ENCODE data around the gene LDLR. TPM values are rescaled to one million over a fixed set of nuclear protein-coding genes. Genes with fewer than 3 reads are reported as not detected.
"Not testable (repeated sequence)": the region's sequence is repeated elsewhere in the genome, so short reads cannot be mapped to it uniquely, and the experiment has no call there.

Gene LDLR
- total RNA-seq, 1 donor from 2014 or later: 8.2 TPM

- intact Hi-C loops (cut with micrococcal nuclease): no loop called here
- DNase-seq: peak; percentile 85
- Histone ChIP-seq H3K36me3 (peaks cover 52% of the 10 kb centered on the region), H3K4me1 (peaks cover 21% of the 10 kb centered on the region), H3K27me3 (ENCODE audit: low read depth) (no peaks in the 10 kb centered on the region), H3K9me3 (replicated peaks) (no peaks in the 10 kb centered on the region), H3K27ac (replicated peaks) (peak overlapping the region; percentile 79), H3K4me3 (no peak overlapping the region)
- TF ChIP-seq CTCF (IDR thresholded peaks at IDR 0.05; ENCODE audit: borderline replicate concordance): peak; percentile 94
Measured at GRCh38 chr19:11130824-11131455, 41.7 kb downstream of the LDLR start.

- H3K36me3 ChIP-seq: peaks cover 52% of the 10 kb centered on the region
- intact Hi-C loops (cut with micrococcal nuclease): no loop called here
Measured at GRCh38 chr19:11131471-11131870, 42.2 kb downstream of the LDLR start.

GRCh38 chr19:11136400-11137101 is 47.3 kb downstream of the LDLR start:
- H3K27me3 ChIP-seq (ENCODE audit: low read depth): no peaks in the 10 kb centered on the region
- peak overlapping the region; percentile 100 for H3K27ac ChIP-seq (replicated peaks)
- intact Hi-C loops (cut with micrococcal nuclease): loop anchor here (5.0 kb wide), 1 partner anchor 66 kb away; no protein-coding TSS in a partner anchor
- H3K4me3 ChIP-seq: no peak overlapping the region
- no peak for DNase-seq
- H3K36me3 ChIP-seq: peaks cover 7% of the 10 kb centered on the region
- peaks cover 45% of the 10 kb centered on the region for H3K4me1 ChIP-seq
- TF ChIP-seq CTCF (IDR thresholded peaks at IDR 0.05; ENCODE audit: borderline replicate concordance): no peak
- H3K9me3 ChIP-seq (replicated peaks): no peaks in the 10 kb centered on the region

More at GRCh38 chr19:11131471-11131870, 42.2 kb downstream of the LDLR start:
- Histone ChIP-seq H3K27ac (replicated peaks) (peak overlapping the region; percentile 79), H3K4me3 (no peak overlapping the region), H3K9me3 (replicated peaks) (no peaks in the 10 kb centered on the region), H3K27me3 (ENCODE audit: low read depth) (no peaks in the 10 kb centered on the region), H3K4me1 (peaks cover 18% of the 10 kb centered on the region)
- no peak for TF ChIP-seq CTCF (IDR thresholded peaks at IDR 0.05; ENCODE audit: borderline replicate concordance)
- DNase-seq: no peak

- TF ChIP-seq CTCF (IDR thresholded peaks at IDR 0.05; ENCODE audit: borderline replicate concordance): peak; percentile 87
- Histone ChIP-seq H3K27me3 (ENCODE audit: low read depth) (no peaks in the 10 kb centered on the region), H3K4me3 (peak overlapping the region; percentile 53), H3K36me3 (no peaks in the 10 kb centered on the region), H3K27ac (replicated peaks) (peak overlapping the region; percentile 100), H3K4me1 (peaks cover 57% of the 10 kb centered on the region), H3K9me3 (replicated peaks) (no peaks in the 10 kb centered on the region)
- peak; percentile 83 for DNase-seq
- intact Hi-C loops (cut with micrococcal nuclease): loop anchor here (5.0 kb wide), 1 partner anchor 65 kb away; no protein-coding TSS in a partner anchor
Measured at GRCh38 chr19:11137542-11138384, 48.5 kb downstream of the LDLR start.

- H3K36me3 ChIP-seq: no peaks in the 10 kb centered on the region
- peak overlapping the region; percentile 53 for H3K4me3 ChIP-seq
- H3K4me1 ChIP-seq: peaks cover 67% of the 10 kb centered on the region
- H3K9me3 ChIP-seq (replicated peaks): no peaks in the 10 kb centered on the region
- intact Hi-C loops (cut with micrococcal nuclease): loop anchor here (5.0 kb wide), 1 partner anchor 64 kb away; no protein-coding TSS in a partner anchor
- H3K27ac ChIP-seq (replicated peaks): peak overlapping the region; percentile 100
- DNase-seq: peak; percentile 85
- no peak for TF ChIP-seq CTCF (IDR thresholded peaks at IDR 0.05; ENCODE audit: borderline replicate concordance)
- no peaks in the 10 kb centered on the region for H3K27me3 ChIP-seq (ENCODE audit: low read depth)
Measured at GRCh38 chr19:11138601-11139300, 49.5 kb downstream of the LDLR start.

GRCh38 chr19:11140023-11140538 is 50.8 kb downstream of the LDLR start:
- H3K4me3 ChIP-seq; DNase-seq; H3K27me3 ChIP-seq (ENCODE audit: low read depth); intact Hi-C loops (cut with micrococcal nuclease); H3K9me3 ChIP-seq (replicated peaks); H3K36me3 ChIP-seq: not testable (repeated sequence)
- H3K4me1 ChIP-seq: peaks cover 74% of the 10 kb centered on the region
- H3K27ac ChIP-seq (replicated peaks): peak overlapping the region; percentile 100

Data from left ventricle myocardium inferior (tissue), 1 donor.